ENCODE measurements around the gene COTL1.
"Not testable (repeated sequence)": the region's sequence is repeated elsewhere in the genome, so short reads cannot be mapped to it uniquely, and the experiment has no call there.

Gene COTL1

DNA sequence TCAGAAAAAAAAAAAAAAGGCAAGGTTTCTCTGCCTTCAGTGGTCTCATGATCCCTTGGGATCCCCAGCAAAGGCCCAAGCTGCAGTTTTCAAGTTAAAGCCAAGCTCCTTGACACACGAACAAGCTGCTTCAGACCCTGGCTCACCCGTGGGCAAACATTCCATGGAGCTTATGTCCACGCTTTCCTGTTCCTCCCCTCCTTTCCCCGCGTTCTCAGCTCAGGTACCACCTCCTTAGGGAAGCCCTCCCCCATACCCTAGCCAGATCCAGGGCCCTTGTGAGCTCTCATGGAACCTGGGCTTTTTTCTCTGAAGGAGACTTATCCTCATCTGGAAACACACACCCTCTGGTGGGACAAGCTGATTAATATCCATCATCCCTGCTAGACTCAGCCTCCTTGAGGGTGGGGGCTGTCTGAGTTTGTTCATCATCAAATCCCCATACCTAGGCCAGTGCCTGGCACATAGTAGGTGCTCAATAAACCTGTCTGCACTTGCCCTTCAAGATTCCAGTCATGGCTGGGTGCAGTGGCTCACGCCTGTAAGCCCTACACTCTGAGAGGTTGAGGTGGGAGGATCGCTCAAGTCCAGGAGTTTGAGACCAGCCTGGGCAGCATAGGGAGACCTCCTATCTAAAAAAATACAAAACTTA is 54.7 kb downstream of the COTL1 start:
- no peak overlapping the region for H3K4me3 ChIP-seq (replicated peaks; ENCODE audit: low read depth, low read length)
- TF ChIP-seq, protein P1, sequence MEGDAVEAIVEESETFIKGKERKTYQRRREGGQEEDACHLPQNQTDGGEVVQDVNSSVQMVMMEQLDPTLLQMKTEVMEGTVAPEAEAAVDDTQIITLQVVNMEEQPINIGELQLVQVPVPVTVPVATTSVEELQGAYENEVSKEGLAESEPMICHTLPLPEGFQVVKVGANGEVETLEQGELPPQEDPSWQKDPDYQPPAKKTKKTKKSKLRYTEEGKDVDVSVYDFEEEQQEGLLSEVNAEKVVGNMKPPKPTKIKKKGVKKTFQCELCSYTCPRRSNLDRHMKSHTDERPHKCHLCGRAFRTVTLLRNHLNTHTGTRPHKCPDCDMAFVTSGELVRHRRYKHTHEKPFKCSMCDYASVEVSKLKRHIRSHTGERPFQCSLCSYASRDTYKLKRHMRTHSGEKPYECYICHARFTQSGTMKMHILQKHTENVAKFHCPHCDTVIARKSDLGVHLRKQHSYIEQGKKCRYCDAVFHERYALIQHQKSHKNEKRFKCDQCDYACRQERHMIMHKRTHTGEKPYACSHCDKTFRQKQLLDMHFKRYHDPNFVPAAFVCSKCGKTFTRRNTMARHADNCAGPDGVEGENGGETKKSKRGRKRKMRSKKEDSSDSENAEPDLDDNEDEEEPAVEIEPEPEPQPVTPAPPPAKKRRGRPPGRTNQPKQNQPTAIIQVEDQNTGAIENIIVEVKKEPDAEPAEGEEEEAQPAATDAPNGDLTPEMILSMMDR (IDR thresholded peaks at IDR 0.05; ENCODE audit: low read depth, low read length, missing control alignments), result no peak
- DNase-seq (ENCODE audit: extremely low read depth, low read depth), result no peak

DNA sequence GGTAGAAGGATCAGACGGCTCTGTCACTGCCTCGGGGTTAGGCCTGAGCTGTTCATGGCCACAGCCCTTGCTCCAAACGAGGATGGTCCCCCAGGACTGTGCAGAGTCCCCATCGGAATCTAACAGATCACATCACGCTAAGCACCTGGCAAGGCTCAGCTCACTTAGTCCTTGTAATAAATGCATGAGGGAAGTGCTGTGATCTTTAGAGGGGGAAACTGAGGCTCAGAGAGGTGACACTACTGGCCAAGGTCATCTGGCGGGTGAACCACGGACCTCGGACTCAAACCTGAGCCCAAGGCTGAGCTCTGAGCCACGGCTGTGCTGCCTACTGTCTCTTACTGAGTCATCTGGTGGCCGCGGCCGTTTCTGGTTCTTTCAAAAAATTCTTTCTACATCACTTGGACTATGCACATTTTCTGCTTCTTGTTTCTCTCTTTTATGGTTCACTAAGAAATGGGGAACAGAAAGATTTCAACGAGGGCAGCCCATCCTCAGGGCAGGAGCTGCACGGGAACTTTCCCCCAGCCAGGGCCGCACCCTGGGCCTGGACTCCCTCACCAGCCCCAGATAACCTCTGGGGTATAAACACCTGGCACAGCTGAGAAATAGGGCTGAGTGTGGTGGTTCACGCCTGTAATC is 55.6 kb downstream of the COTL1 start:
- no peak overlapping the region for H3K4me3 ChIP-seq (replicated peaks; ENCODE audit: low read depth, low read length)
- TF ChIP-seq, protein P1 (IDR thresholded peaks at IDR 0.05; ENCODE audit: low read depth, low read length, missing control alignments), result no peak
- no peak for DNase-seq (ENCODE audit: extremely low read depth, low read depth)

DNA sequence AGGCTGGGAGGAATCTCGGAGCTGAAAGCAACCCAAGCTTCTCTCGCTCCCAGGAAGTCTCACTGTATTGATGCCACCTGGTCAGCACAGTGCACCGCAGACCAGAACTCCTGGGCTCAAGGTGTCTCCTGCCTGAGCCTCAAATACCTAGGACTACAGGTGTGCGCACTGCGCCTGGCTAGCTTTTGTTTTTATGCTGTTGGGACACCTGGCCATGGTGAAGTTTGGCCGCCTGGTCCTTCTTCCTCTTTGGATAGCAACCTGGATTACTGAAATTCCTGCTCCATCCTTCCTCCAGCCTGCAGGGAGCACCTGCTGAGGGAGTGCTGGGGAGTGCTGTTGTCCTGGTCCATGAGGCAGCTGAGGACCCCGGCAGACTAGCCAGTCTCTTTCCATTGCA is 56.6 kb downstream of the COTL1 start:
- no peak for DNase-seq (ENCODE audit: extremely low read depth, low read depth)
- no peak overlapping the region for H3K4me3 ChIP-seq (replicated peaks; ENCODE audit: low read depth, low read length)
- TF ChIP-seq, protein P1 (IDR thresholded peaks at IDR 0.05; ENCODE audit: low read depth, low read length, missing control alignments), result no peak

DNA sequence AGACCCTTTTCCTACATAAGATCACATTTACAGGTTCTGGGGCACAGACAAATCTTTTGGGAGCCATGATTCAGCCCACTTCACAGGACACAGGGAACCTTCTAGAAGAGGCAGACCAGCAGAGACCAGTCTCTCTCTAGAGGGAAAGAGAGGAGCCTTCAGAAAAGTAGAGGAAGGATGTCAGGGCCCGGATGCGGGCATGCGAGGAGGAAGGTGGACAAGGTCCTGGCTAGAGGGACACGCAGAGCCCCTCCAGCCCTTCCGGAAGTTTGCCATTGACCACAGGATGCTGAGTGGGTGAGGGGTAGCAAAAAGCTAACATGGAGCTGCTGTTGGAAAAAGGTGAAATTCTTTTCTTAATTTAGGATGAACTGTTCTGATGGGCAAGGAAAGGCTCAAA is 57.6 kb downstream of the COTL1 start:
- TF ChIP-seq, protein P1 (IDR thresholded peaks at IDR 0.05; ENCODE audit: low read depth, low read length, missing control alignments), result no peak
- H3K4me3 ChIP-seq (replicated peaks; ENCODE audit: low read depth, low read length), result no peak overlapping the region
- no peak for DNase-seq (ENCODE audit: extremely low read depth, low read depth)

DNA sequence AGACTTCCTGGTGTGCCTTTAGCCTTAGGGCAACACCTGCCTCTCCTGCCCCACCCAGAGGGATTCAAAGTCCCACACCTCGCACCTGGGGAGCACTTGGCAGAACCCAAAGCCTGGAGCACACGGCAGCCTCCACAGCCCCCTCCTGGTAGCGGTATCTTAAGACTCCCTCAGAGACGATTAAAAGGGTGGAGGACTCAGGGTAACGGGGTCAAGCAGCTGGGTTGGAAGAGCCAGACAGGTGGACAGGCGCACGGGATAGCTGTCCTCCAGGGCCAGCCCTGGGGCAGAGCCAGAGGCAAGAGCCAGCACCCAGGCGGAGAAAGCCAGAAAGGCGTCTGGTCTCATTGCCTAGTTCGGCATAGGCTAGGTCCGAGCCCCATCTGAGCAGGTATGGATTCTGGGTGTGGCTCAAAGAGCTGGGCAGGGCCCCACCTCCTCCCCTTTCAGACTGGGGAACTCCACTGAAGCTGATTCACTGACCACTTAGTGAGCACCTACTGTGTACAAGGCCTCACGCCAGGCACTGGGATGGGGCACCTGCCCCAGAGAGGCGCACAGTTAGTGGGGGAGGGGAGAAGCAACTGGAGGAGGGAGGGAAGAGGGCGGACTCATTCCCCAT is 58.5 kb downstream of the COTL1 start:
- TF ChIP-seq, protein P1 (IDR thresholded peaks at IDR 0.05; ENCODE audit: low read depth, low read length, missing control alignments), result no peak
- no peak for DNase-seq (ENCODE audit: extremely low read depth, low read depth)
- no peak overlapping the region for H3K4me3 ChIP-seq (replicated peaks; ENCODE audit: low read depth, low read length)

DNA sequence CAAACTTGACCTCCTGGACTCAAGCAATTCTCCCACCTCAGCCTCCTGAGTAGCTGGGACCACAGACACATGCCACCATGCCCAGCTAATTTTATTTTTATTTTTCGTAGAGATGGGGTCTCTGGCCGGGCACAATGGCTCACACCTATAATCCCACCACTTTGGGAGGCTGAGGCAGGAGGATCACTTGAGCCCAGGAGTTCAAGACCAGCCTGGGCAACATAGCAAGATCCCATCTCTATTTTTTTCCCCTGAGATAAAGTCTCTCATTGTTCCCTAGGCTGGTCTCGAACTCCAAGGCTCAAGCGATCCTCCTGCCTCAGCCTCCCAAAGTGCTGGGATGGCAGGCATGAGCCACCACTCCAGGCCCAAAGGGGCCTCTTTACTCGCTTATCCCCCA is 59.0 kb downstream of the COTL1 start:
- H3K4me3 ChIP-seq (replicated peaks; ENCODE audit: low read depth, low read length); DNase-seq (ENCODE audit: extremely low read depth, low read depth): not testable (repeated sequence)

DNA sequence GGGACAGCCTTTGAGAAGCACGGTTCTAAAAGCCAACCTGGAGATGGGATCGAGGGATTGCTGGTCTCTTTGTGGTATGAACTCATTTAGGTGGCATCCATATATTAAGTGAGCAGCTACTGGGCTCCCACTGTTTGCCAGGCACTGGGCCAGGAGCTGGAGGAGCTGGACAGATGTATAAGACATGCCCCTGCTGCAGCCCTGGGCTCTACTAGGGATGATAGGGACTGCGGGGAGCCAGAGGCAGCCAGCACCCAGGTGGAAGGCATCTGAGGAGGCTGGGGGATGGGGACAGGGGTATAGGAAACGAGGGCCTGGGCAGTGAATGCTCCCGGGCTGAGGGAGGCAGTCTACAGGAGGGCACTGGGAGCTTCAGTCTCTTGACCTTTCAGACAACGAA is 60.4 kb downstream of the COTL1 start:
- DNase-seq (ENCODE audit: extremely low read depth, low read depth), result no peak
- H3K4me3 ChIP-seq (replicated peaks; ENCODE audit: low read depth, low read length), result no peak overlapping the region
- TF ChIP-seq, protein P1 (IDR thresholded peaks at IDR 0.05; ENCODE audit: low read depth, low read length, missing control alignments), result no peak

Data from HFF-Myc (cell line).